GM03348 (cell line): ENCODE results near the gene FJX1.
"Not testable (repeated sequence)": the region's sequence is repeated elsewhere in the genome, so short reads cannot be mapped to it uniquely, and the experiment has no call there.

ENCODE experiments used
- DNase-seq: peaks from one replicate; pipeline ENCODE4 v3.0.0; 2012; ENCODE audit warnings: low spot score

The FJX1 gene

GRCh38 chr11:35668350-35668749 lies 50.1 kb downstream of the FJX1 start:
- not testable (repeated sequence) for DNase-seq
